ENCODE data around the gene OSGEP. TPM values are rescaled to one million over a fixed set of nuclear protein-coding genes. Genes with fewer than 3 reads are reported as not detected.
A peak's percentile ranks its signal among the peaks of the same experiment; 100 is the strongest.

Gene OSGEP
- total RNA-seq, 4 donors from 2014 or later: 56.7 to 88.8 (median 75.0) TPM

GRCh38 chr14:20440465-20440864 is 14.1 kb downstream of the OSGEP start:
- Histone ChIP-seq H3K9me3 (no peaks in the 10 kb centered on the region), H3K27ac (no peak overlapping the region), H3K36me3 (no peaks in the 10 kb centered on the region), H3K4me3 (replicated peaks in 1 of 3) (no peak overlapping the region), H3K27me3 (no peaks in the 10 kb centered on the region), H3K4me1 (peaks cover 7 to 16% of the 10 kb centered on the region in 2 donors)
- WGBS, 2 donors: 90% methylated on average over 5 of the region's 5 CpGs
- DNase-seq: no peak
- intact Hi-C loops (cut with DNase I): no loop called here
- TF ChIP-seq POLR2A (IDR thresholded peaks at IDR 0.05): no peak
- no peak for TF ChIP-seq CTCF (IDR thresholded peaks at IDR 0.05)

- Histone ChIP-seq H3K27me3 (no peaks in the 10 kb centered on the region), H3K27ac (no peak overlapping the region), H3K4me1 (peaks cover 5 to 14% of the 10 kb centered on the region in 2 donors), H3K36me3 (no peaks in the 10 kb centered on the region), H3K9me3 (no peaks in the 10 kb centered on the region), H3K4me3 (replicated peaks in 1 of 3) (no peak overlapping the region)
- DNase-seq: no peak
- TF ChIP-seq CTCF (IDR thresholded peaks at IDR 0.05): no peak
- TF ChIP-seq POLR2A (IDR thresholded peaks at IDR 0.05): no peak
- intact Hi-C loops (cut with DNase I): no loop called here
- 90 to 93% methylated on average over 7 of the region's 7 CpGs for WGBS, 2 donors
These were observed 15.9 kb downstream of the OSGEP start for GRCh38 chr14:20438664-20439063.

GRCh38 chr14:20436363-20436755 is 18.3 kb downstream of the OSGEP start:
- Histone ChIP-seq H3K4me1 (peaks cover 5 to 9% of the 10 kb centered on the region in 2 donors), H3K36me3 (no peaks in the 10 kb centered on the region), H3K27me3 (no peaks in the 10 kb centered on the region), H3K9me3 (no peaks in the 10 kb centered on the region), H3K4me3 (replicated peaks in 1 of 3) (no peak overlapping the region), H3K27ac (no peak overlapping the region)
- intact Hi-C loops (cut with DNase I): no loop called here
- no peak for DNase-seq
- TF ChIP-seq CTCF (IDR thresholded peaks at IDR 0.05): no peak
- TF ChIP-seq POLR2A (IDR thresholded peaks at IDR 0.05): no peak
- 95 to 99% methylated on average over 4 of the region's 4 CpGs for WGBS, 2 donors

- Histone ChIP-seq H3K27me3 (no peaks in the 10 kb centered on the region), H3K4me3 (replicated peaks in 1 of 3) (peak within 1 kb of the TSS in 1 of 3 donors; percentile 10), H3K36me3 (no peaks in the 10 kb centered on the region), H3K27ac (peak within 1 kb of the TSS in 1 of 3 donors; percentile 56), H3K4me1 (peaks cover 5 to 9% of the 10 kb centered on the region in 2 donors), H3K9me3 (no peaks in the 10 kb centered on the region)
- 65 to 78% methylated on average over 16 to 17 of the region's 17 CpGs for WGBS, 2 donors
- intact Hi-C loops (cut with DNase I): no loop called here
- TF ChIP-seq CTCF (IDR thresholded peaks at IDR 0.05) (no peak), POLR2A (IDR thresholded peaks at IDR 0.05) (no peak)
- no peak for DNase-seq
These were observed 18.8 kb downstream of the OSGEP start, which contains the start of gene KLHL33 for GRCh38 chr14:20435582-20436362. KLHL33 (minus strand) TSS chr14:20436166; CDS start chr14:20435811, 355 bp downstream.

All from thyroid gland (tissue), 4 donors.